Adrenal gland (tissue), 19 donors: ENCODE measurements around the gene PSAT1. TPM values are rescaled to one million over a fixed set of nuclear protein-coding genes. Genes with fewer than 3 reads are reported as not detected.

Source experiments
- DNase-seq, 7 donors: peaks; one replicate each; pipeline ENCODE4 v3.0.0-alpha.2; 2019 to 2020
- H3K27ac ChIP-seq, 5 donors: fragments of 200-600 bp; sonication (generic) in 4 of 5; 1 replicate in 3 of 5; 2 replicates in 2 of 5; pipeline versions ENCODE4 v1.5.1 to v1.8.0; 2016 to 2020; ENCODE audit warnings: mild to moderate bottlenecking in 1 of 5
- H3K27me3 ChIP-seq: fragments of 200-600 bp; 2 replicates; pipeline ENCODE4 v1.8.0; 2021
- H3K36me3 ChIP-seq, 2 donors: fragments of 200-600 bp; replicated peaks in 1 of 2; 1 replicate in 1 of 2; 2 replicates in 1 of 2; pipeline versions ENCODE4 v1.5.1 to v1.8.0; 2018 to 2022
- H3K4me1 ChIP-seq, 2 donors: fragments of 200-600 bp; replicated peaks in 1 of 2; 1 replicate in 1 of 2; 2 replicates in 1 of 2; pipeline versions ENCODE4 v1.5.1 to v1.8.0; 2018 to 2021
- H3K4me3 ChIP-seq, 4 donors: fragments of 200-600 bp; sonication (generic) in 3 of 4; one replicate each; pipeline ENCODE4 v1.5.1; 2016 to 2018
- H3K9me3 ChIP-seq, 3 donors: fragments of 200-600 bp; sonication (generic) in 1 of 3; replicated peaks in 1 of 3; 1 replicate in 2 of 3; 2 replicates in 1 of 3; pipeline versions ENCODE4 v1.5.1 to v1.8.0; 2016 to 2021
- CTCF ChIP-seq, 6 experiments: fragments of 450-650 bp in 4 of 6; fragments of 200-600 bp in 2 of 6; sonication (generic) in 1 of 6; IDR thresholded peaks; 1 replicate in 5 of 6; 2 replicates in 1 of 6; pipeline versions ENCODE4 v1.5.1 to v1.8.0; 2016 to 2021; ENCODE audit warnings: antibody characterized with exemption in 6 of 6, mild to moderate bottlenecking in 2 of 6, moderate library complexity in 1 of 6
- POLR2A ChIP-seq, 2 donors: fragments of 450-650 bp; IDR thresholded peaks; one replicate each; pipeline ENCODE4 v1.6.1; 2017; ENCODE audit warnings: antibody characterized with exemption in 2 of 2, mild to moderate bottlenecking in 2 of 2, moderate library complexity in 1 of 2
- WGBS, 4 donors: extraction: QIAGEN DNeasy Blood & Tissue Kit in 2 of 4; methylation state at CpG; one replicate each; pipeline versions ENCODE4 v1.1.5 to v1.1.7; 2013 to 2017; 5-methylcytosine and 5-hydroxymethylcytosine counted together
- intact Hi-C, 2 donors: fragments of 100-400 bp; cut with DNase I; formaldehyde crosslinking; loops; one replicate each; pipeline versions ENCODE4 v1.14.1 to v1.15.0; 2022 to 2023
- long read RNA-seq, 10 donors: library from polyadenylated mRNA in 3 of 10; unstranded in 2 of 10; stranded (forward) in 1 of 10; transcript quantifications; one replicate each; pipeline ENCODE4 v2.0.0 and lab custom pipeline, GENCODE V29; 2021 to 2026
- polyA plus RNA-seq, 3 donors: library from polyadenylated mRNA; stranded (reverse); fragments of 200-250 nt in 2 of 3; fragments of 350-450 nt in 1 of 3; fragmentation: Illumina TruSeq in 1 of 3; extraction: RNeasy Lipid Tissue Mini Kit (QIAGEN cat#74804) in 1 of 3; gene quantifications; one replicate each; pipeline ENCODE4 v1.2.3, GENCODE V29; 2013 to 2014
- total RNA-seq, 9 donors: library from RNA; depleted of rRNA in 4 of 9; stranded (reverse); fragments of >200 nt in 4 of 9; fragments of 120-200 nt in 1 of 9; fragmentation: NEBNext Ultra II Directional in 1 of 9; extraction: Animal tissue kit (Norgen Biotek cat#: 25700) in 1 of 9; gene quantifications; one replicate each; pipeline versions ENCODE4 v1.1.0 to v1.2.4, GENCODE V29; 2013 to 2023
- donor health status: healthy with polysubstance abuse.
- donor health status: Bipolar disorder and iron deficiency.
- donor health status: DM: yes; HTN: yes; CAD: no.
- donor health status: DM: no; HTN: no; CAD: no.
- donor health status: DM: no; HTN: no; CAD: no.
- donor health status: DM: yes; HTN: yes; CAD: no.

PSAT1 gene
- 100 to 1,000 TPM in 5 of 9 donors, 10 to 100 TPM in 4; 20.5 to 168 (median 100) TPM for total RNA-seq
- polyA plus RNA-seq, result 10 to 100 TPM; 31.7 to 47.2 (median 45.9) TPM
- long read RNA-seq, donor 1, transcript PSAT1-202 (9 exons, 2,188 nt), result major isoform, 6 of 41 reads
- long read RNA-seq, donor 1, partial matches to known transcripts, result 35 of 41 reads
- long read RNA-seq, donor 1, other reads (novel, unspliced or antisense), result 0 of 41 reads
- long read RNA-seq, donor 2, transcript PSAT1-202 (9 exons, 2,188 nt), result major isoform, 11 of 31 reads
- long read RNA-seq, donor 2, partial matches to known transcripts, result 20 of 31 reads
- long read RNA-seq, donor 2, other reads (novel, unspliced or antisense), result 0 of 31 reads
- long read RNA-seq, donor 3, transcript PSAT1-202 (9 exons, 2,188 nt), result major isoform, 8 of 8 reads
- long read RNA-seq, donor 3, partial matches to known transcripts, result 0 of 8 reads
- long read RNA-seq, donor 3, other reads (novel, unspliced or antisense), result 0 of 8 reads
- long read RNA-seq, donor 4, transcript PSAT1-202 (9 exons, 2,188 nt), result major isoform, 73 of 82 reads
- long read RNA-seq, donor 4, partial matches to known transcripts, result 8 of 82 reads
- long read RNA-seq, donor 4, other reads (novel, unspliced or antisense), result 0 of 82 reads
- long read RNA-seq, donor 5, transcript PSAT1-202 (9 exons, 2,188 nt), result major isoform, 220 of 238 reads
- long read RNA-seq, donor 5, partial matches to known transcripts, result 5 of 238 reads
- long read RNA-seq, donor 5, other reads (novel, unspliced or antisense), result 11 of 238 reads
- long read RNA-seq, donor 6, transcript PSAT1-202 (9 exons, 2,188 nt), result major isoform, 119 of 154 reads
- long read RNA-seq, donor 6, partial matches to known transcripts, result 6 of 154 reads
- long read RNA-seq, donor 6, other reads (novel, unspliced or antisense), result 28 of 154 reads
- long read RNA-seq, donor 7, partial matches to known transcripts, result 0 of 3 reads
- long read RNA-seq, donor 7, other reads (novel, unspliced or antisense), result 0 of 3 reads
- long read RNA-seq, donor 8, transcript PSAT1-202 (9 exons, 2,188 nt), result major isoform, 9 of 27 reads
- long read RNA-seq, donor 8, partial matches to known transcripts, result 17 of 27 reads
- long read RNA-seq, donor 8, other reads (novel, unspliced or antisense), result 0 of 27 reads
- long read RNA-seq, donor 9, transcript PSAT1-202 (9 exons, 2,188 nt), result major isoform, 9 of 9 reads
- long read RNA-seq, donor 9, partial matches to known transcripts, result 0 of 9 reads
- long read RNA-seq, donor 9, other reads (novel, unspliced or antisense), result 0 of 9 reads
- long read RNA-seq, donor 10, partial matches to known transcripts, result 0 of 4 reads
- long read RNA-seq, donor 10, other reads (novel, unspliced or antisense), result 0 of 4 reads

GRCh38 chr9:78296893-78297671 is at the start of gene PSAT1:
TSS of gene PSAT1 (plus strand) at chr9:78297125. CDS start at chr9:78297211, 86 bp downstream.
- TF ChIP-seq CTCF (IDR thresholded peaks at IDR 0.05) (peak in 1 of 6 experiments; percentile 5), POLR2A (IDR thresholded peaks at IDR 0.05) (peak in 1 of 2 donors; percentile 77)
- Histone ChIP-seq H3K27ac (peak within 1 kb of the TSS; percentile 77 to 89 (median 85)), H3K36me3 (no peaks in the 10 kb centered on the region), H3K9me3 (no peaks in the 10 kb centered on the region), H3K27me3 (no peaks in the 10 kb centered on the region), H3K4me1 (peaks cover 12 to 21% of the 10 kb centered on the region in 2 donors), H3K4me3 (peak within 1 kb of the TSS in 3 of 4 donors; percentile 38 to 62 (median 56))
- intact Hi-C loops, result no loop called here
- 0 to 2% (median 1%) methylated on average over 10 to 76 of the region's 76 CpGs for WGBS, 4 donors
- DNase-seq, result peak; percentile 89 to 97 (median 96)

- Histone ChIP-seq H3K27me3 (no peaks in the 10 kb centered on the region), H3K36me3 (no peaks in the 10 kb centered on the region), H3K4me3 (no peak overlapping the region), H3K4me1 (no peaks in the 10 kb centered on the region), H3K27ac (no peak overlapping the region), H3K9me3 (no peaks in the 10 kb centered on the region)
- intact Hi-C loops, result no loop called here
- WGBS, 4 donors, result 75 to 89% (median 82%) methylated on average over 1 of the region's 1 CpG
- DNase-seq, result no peak
- no peak for TF ChIP-seq CTCF (IDR thresholded peaks at IDR 0.05)
- TF ChIP-seq POLR2A (IDR thresholded peaks at IDR 0.05), result no peak
These were observed 48.3 kb upstream of the PSAT1 start for GRCh38 chr9:78248635-78249034.

GRCh38 chr9:78249542-78249941 is 47.4 kb upstream of the PSAT1 start:
- no peak for DNase-seq
- Histone ChIP-seq H3K36me3 (no peaks in the 10 kb centered on the region), H3K4me3 (no peak overlapping the region), H3K27me3 (no peaks in the 10 kb centered on the region), H3K9me3 (no peaks in the 10 kb centered on the region), H3K4me1 (no peaks in the 10 kb centered on the region), H3K27ac (no peak overlapping the region)
- TF ChIP-seq POLR2A (IDR thresholded peaks at IDR 0.05), result no peak
- no peak for TF ChIP-seq CTCF (IDR thresholded peaks at IDR 0.05)
- intact Hi-C loops, result no loop called here
